ENCODE data around the gene FAM240A. TPM values are rescaled to one million over a fixed set of nuclear protein-coding genes. Genes with fewer than 3 reads are reported as not detected.

The FAM240A gene
- total RNA-seq, 2 donors from 2014 or later: not detected

GRCh38 chr3:46643701-46644100, 31.4 kb downstream of the FAM240A start:
- Mint-ChIP-seq H3K36me3 (ENCODE audit: low read depth) (no peaks in the 10 kb centered on the region), H3K9me3 (peaks cover 29% of the 10 kb centered on the region), H3K4me1 (peaks cover 3% of the 10 kb centered on the region), H3K27ac (no peak overlapping the region), H3K27me3 (ENCODE audit: insufficient read depth) (peaks cover 15% of the 10 kb centered on the region), H3K4me3 (no peak overlapping the region)
- WGBS, 2 experiments (ENCODE audit: insufficient coverage in 1 of 2, insufficient read length in 1 of 2): 93% methylated on average over 1 of the region's 1 CpG; no CpG with 5 or more reads in 1 of the 2 experiments
- no peak overlapping the region for H3K4me3 ChIP-seq (ENCODE audit: low read length)
- H3K9ac ChIP-seq (ENCODE audit: extremely low read depth, low read length, poor library complexity, severe bottlenecking): no peak overlapping the region
- no peak overlapping the region for H3K27ac ChIP-seq (ENCODE audit: low read depth, low read length)
- H3K36me3 ChIP-seq (ENCODE audit: control insufficient read depth, insufficient read depth, low read length): no peaks in the 10 kb centered on the region
- no peak for DNase-seq
- peaks cover 2% of the 10 kb centered on the region for H3K4me1 ChIP-seq (ENCODE audit: control insufficient read depth, insufficient read depth, low read length)
- TF ChIP-seq, protein P1, sequence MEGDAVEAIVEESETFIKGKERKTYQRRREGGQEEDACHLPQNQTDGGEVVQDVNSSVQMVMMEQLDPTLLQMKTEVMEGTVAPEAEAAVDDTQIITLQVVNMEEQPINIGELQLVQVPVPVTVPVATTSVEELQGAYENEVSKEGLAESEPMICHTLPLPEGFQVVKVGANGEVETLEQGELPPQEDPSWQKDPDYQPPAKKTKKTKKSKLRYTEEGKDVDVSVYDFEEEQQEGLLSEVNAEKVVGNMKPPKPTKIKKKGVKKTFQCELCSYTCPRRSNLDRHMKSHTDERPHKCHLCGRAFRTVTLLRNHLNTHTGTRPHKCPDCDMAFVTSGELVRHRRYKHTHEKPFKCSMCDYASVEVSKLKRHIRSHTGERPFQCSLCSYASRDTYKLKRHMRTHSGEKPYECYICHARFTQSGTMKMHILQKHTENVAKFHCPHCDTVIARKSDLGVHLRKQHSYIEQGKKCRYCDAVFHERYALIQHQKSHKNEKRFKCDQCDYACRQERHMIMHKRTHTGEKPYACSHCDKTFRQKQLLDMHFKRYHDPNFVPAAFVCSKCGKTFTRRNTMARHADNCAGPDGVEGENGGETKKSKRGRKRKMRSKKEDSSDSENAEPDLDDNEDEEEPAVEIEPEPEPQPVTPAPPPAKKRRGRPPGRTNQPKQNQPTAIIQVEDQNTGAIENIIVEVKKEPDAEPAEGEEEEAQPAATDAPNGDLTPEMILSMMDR (conservative IDR thresholded peaks at IDR 0.05): no peak
- H3K27me3 ChIP-seq (ENCODE audit: control insufficient read depth, insufficient read depth, low read length, poor library complexity, severe bottlenecking): no peaks in the 10 kb centered on the region
- peaks cover 28% of the 10 kb centered on the region for H3K9me3 ChIP-seq (ENCODE audit: control insufficient read depth, low read length)

GRCh38 chr3:46646700-46647099, 34.4 kb downstream of the FAM240A start:
- Histone ChIP-seq H3K27ac (ENCODE audit: low read depth, low read length) (no peak overlapping the region), H3K4me3 (ENCODE audit: low read length) (no peak overlapping the region), H3K4me1 (ENCODE audit: control insufficient read depth, insufficient read depth, low read length) (no peaks in the 10 kb centered on the region), H3K9me3 (ENCODE audit: control insufficient read depth, low read length) (peaks cover 2% of the 10 kb centered on the region), H3K36me3 (ENCODE audit: control insufficient read depth, insufficient read depth, low read length) (no peaks in the 10 kb centered on the region), H3K27me3 (ENCODE audit: control insufficient read depth, insufficient read depth, low read length, poor library complexity, severe bottlenecking) (no peaks in the 10 kb centered on the region), H3K9ac (ENCODE audit: extremely low read depth, low read length, poor library complexity, severe bottlenecking) (no peak overlapping the region)
- TF ChIP-seq, protein P1 (conservative IDR thresholded peaks at IDR 0.05): no peak
- peaks cover 12% of the 10 kb centered on the region for H3K27me3 Mint-ChIP-seq (ENCODE audit: insufficient read depth)
- no peak overlapping the region for H3K27ac Mint-ChIP-seq
- no peaks in the 10 kb centered on the region for H3K4me1 Mint-ChIP-seq
- DNase-seq: no peak
- no peak overlapping the region for H3K4me3 Mint-ChIP-seq
- peaks cover 15% of the 10 kb centered on the region for H3K9me3 Mint-ChIP-seq
- 54 to 58% methylated on average over 5 to 6 of the region's 6 CpGs for WGBS, 2 experiments (ENCODE audit: insufficient coverage in 1 of 2, insufficient read length in 1 of 2)
- no peaks in the 10 kb centered on the region for H3K36me3 Mint-ChIP-seq (ENCODE audit: low read depth)

- DNase-seq: no peak
- Histone ChIP-seq H3K27me3 (ENCODE audit: control insufficient read depth, insufficient read depth, low read length, poor library complexity, severe bottlenecking) (no peaks in the 10 kb centered on the region), H3K27ac (ENCODE audit: low read depth, low read length) (no peak overlapping the region), H3K4me1 (ENCODE audit: control insufficient read depth, insufficient read depth, low read length) (no peaks in the 10 kb centered on the region), H3K9me3 (ENCODE audit: control insufficient read depth, low read length) (peaks cover 11% of the 10 kb centered on the region), H3K4me3 (ENCODE audit: low read length) (no peak overlapping the region), H3K36me3 (ENCODE audit: control insufficient read depth, insufficient read depth, low read length) (no peaks in the 10 kb centered on the region), H3K9ac (ENCODE audit: extremely low read depth, low read length, poor library complexity, severe bottlenecking) (no peak overlapping the region)
- Mint-ChIP-seq H3K27ac (no peak overlapping the region), H3K9me3 (peaks cover 14% of the 10 kb centered on the region), H3K4me1 (no peaks in the 10 kb centered on the region), H3K27me3 (ENCODE audit: insufficient read depth) (peaks cover 10% of the 10 kb centered on the region), H3K4me3 (no peak overlapping the region), H3K36me3 (ENCODE audit: low read depth) (no peaks in the 10 kb centered on the region)
- TF ChIP-seq, protein P1 (conservative IDR thresholded peaks at IDR 0.05): no peak
- WGBS, 2 experiments (ENCODE audit: insufficient coverage in 1 of 2, insufficient read length in 1 of 2): no CpG with 5 or more reads among the region's 2 CpGs
These were observed 35.8 kb downstream of the FAM240A start for GRCh38 chr3:46648096-46648495.
